Activated CD4-positive, alpha-beta memory T cell treated with anti-CD3 and anti-CD28 coated beads, Interleukin-2, amount 10 ng/mL, durations not matched to agents 7 days and 5 days (primary cell): ENCODE measurements around the gene SPTBN1. TPM values are rescaled to one million over a fixed set of nuclear protein-coding genes. Genes with fewer than 3 reads are reported as not detected.

ENCODE experiments used
- CTCF ChIA-PET: fragments of 350-600 bp; sonication (Branson Sonifier 250); formaldehyde crosslinking; loops from one replicate; lab custom pipeline; 2021; ENCODE audit warnings: antibody characterized with exemption, inconsistent platforms; lab: Charles Lee
- POLR2A ChIA-PET: fragments of 350-600 bp; sonication (Branson Sonifier 250); formaldehyde crosslinking; loops from one replicate; lab custom pipeline; 2021; ENCODE audit warnings: antibody characterized with exemption; lab: Charles Lee
- DNase-seq: peaks from one replicate; pipeline ENCODE4 v3.0.0-alpha.2; 2020
- H3K27ac Mint-ChIP-seq: one replicate; pipeline ENCODE4 v1.8.0; 2021; ENCODE audit warnings: mild to moderate bottlenecking, mixed read lengths
- H3K27me3 Mint-ChIP-seq: one replicate; pipeline ENCODE4 v1.8.0; 2021; ENCODE audit warnings: mixed read lengths
- H3K36me3 Mint-ChIP-seq: one replicate; pipeline ENCODE4 v1.8.0; 2021; ENCODE audit warnings: low read depth, mixed read lengths
- H3K4me1 Mint-ChIP-seq: one replicate; pipeline ENCODE4 v1.8.0; 2021; ENCODE audit warnings: mixed read lengths
- H3K4me3 Mint-ChIP-seq: one replicate; pipeline ENCODE4 v1.8.0; 2021; ENCODE audit warnings: mild to moderate bottlenecking, mixed read lengths
- H3K9me3 Mint-ChIP-seq: one replicate; pipeline ENCODE4 v1.8.0; 2021; ENCODE audit warnings: mixed read lengths
- total RNA-seq, 2 experiments: library from RNA; stranded (reverse); gene quantifications; one replicate each; pipeline ENCODE4 v1.2.3, GENCODE V29; 2021

SPTBN1 gene
- total RNA-seq, 2 experiments from 2014 or later, result 112 TPM

GRCh38 chr2:54610700-54611099 lies 154.6 kb downstream of the SPTBN1 start:
- Mint-ChIP-seq H3K9me3 (no peaks in the 10 kb centered on the region), H3K36me3 (peaks cover 38% of the 10 kb centered on the region), H3K27ac (no peak overlapping the region), H3K4me1 (peaks cover 34% of the 10 kb centered on the region), H3K27me3 (no peaks in the 10 kb centered on the region), H3K4me3 (no peak overlapping the region)
- CTCF ChIA-PET, result interaction anchor here (0.6 to 1.5 kb wide), 3 partner anchors 36 to 94 kb away, joined by 3 to 4 read pairs (median 3); no protein-coding TSS in a partner anchor
- POLR2A ChIA-PET, result interaction anchor here (0.9 kb wide), 1 partner anchor 55 kb away, joined by 3 read pairs; no protein-coding TSS in a partner anchor
- DNase-seq, result no peak

- POLR2A ChIA-PET, result interaction anchor here (1.4 kb wide), 1 partner anchor 52 kb away, joined by 4 read pairs; no protein-coding TSS in a partner anchor
- H3K9me3 Mint-ChIP-seq, result no peaks in the 10 kb centered on the region
- H3K27ac Mint-ChIP-seq, result no peak overlapping the region
- CTCF ChIA-PET, result interaction anchor here (1.1 to 1.5 kb wide), 2 partner anchors 37 to 93 kb away, joined by 3 read pairs; no protein-coding TSS in a partner anchor
- no peak overlapping the region for H3K4me3 Mint-ChIP-seq
- H3K4me1 Mint-ChIP-seq, result peaks cover 21% of the 10 kb centered on the region
- no peaks in the 10 kb centered on the region for H3K27me3 Mint-ChIP-seq
- DNase-seq, result no peak
- peaks cover 40% of the 10 kb centered on the region for H3K36me3 Mint-ChIP-seq
These were observed 155.9 kb downstream of the SPTBN1 start for GRCh38 chr2:54611830-54612545.

GRCh38 chr2:54613386-54613785 lies 157.3 kb downstream of the SPTBN1 start:
- CTCF ChIA-PET, result interaction anchor here (1.8 kb wide), 1 partner anchor 91 kb away, joined by 5 read pairs; no protein-coding TSS in a partner anchor
- no peak overlapping the region for H3K4me3 Mint-ChIP-seq
- H3K36me3 Mint-ChIP-seq, result peaks cover 51% of the 10 kb centered on the region
- H3K4me1 Mint-ChIP-seq, result peaks cover 23% of the 10 kb centered on the region
- no peaks in the 10 kb centered on the region for H3K9me3 Mint-ChIP-seq
- POLR2A ChIA-PET, result interaction anchor here (1.8 kb wide), 1 partner anchor 54 kb away, joined by 8 read pairs; no protein-coding TSS in a partner anchor
- no peaks in the 10 kb centered on the region for H3K27me3 Mint-ChIP-seq
- no peak overlapping the region for H3K27ac Mint-ChIP-seq
- no peak for DNase-seq

- Mint-ChIP-seq H3K27ac (no peak overlapping the region), H3K4me1 (peaks cover 26% of the 10 kb centered on the region), H3K9me3 (no peaks in the 10 kb centered on the region), H3K4me3 (no peak overlapping the region), H3K27me3 (no peaks in the 10 kb centered on the region), H3K36me3 (peaks cover 55% of the 10 kb centered on the region)
- DNase-seq, result no peak
- ChIA-PET POLR2A (interaction anchor here (0.6 to 1.8 kb wide), 2 partner anchors 42 to 55 kb away, joined by 4 to 8 read pairs; no protein-coding TSS in a partner anchor), CTCF (interaction anchor here (1.6 to 1.8 kb wide), 2 partner anchors 39 to 91 kb away, joined by 3 to 5 read pairs; no protein-coding TSS in a partner anchor)
These were observed 157.7 kb downstream of the SPTBN1 start for GRCh38 chr2:54613794-54614257.

DNA sequence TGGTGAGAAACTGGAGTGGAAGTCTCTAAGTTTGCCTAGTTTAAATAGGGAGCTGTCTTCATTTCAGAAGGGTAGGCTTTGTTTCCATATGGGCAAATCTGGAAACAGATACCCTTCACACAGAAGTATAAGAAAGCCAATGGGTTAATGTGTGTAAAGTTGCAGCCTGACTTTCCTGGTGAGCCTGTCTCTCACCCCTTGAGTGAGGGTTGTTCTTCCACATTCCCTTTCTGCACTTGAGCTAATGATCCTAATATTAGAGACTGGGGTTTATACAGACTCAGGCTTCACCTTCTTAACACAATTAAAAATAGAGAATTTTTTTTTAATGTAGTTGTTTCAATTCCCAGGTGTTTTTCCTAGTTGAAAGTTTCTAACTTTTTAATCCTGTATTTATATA lies 158.7 kb downstream of the SPTBN1 start:
- CTCF ChIA-PET, result interaction anchor here (1.6 kb wide), 1 partner anchor 40 kb away, joined by 3 read pairs; no protein-coding TSS in a partner anchor
- Mint-ChIP-seq H3K4me3 (no peak overlapping the region), H3K4me1 (peaks cover 28% of the 10 kb centered on the region), H3K9me3 (no peaks in the 10 kb centered on the region), H3K36me3 (peaks cover 61% of the 10 kb centered on the region), H3K27me3 (no peaks in the 10 kb centered on the region), H3K27ac (no peak overlapping the region)
- POLR2A ChIA-PET, result interaction anchor here (1.8 kb wide), 1 partner anchor 56 kb away, joined by 8 read pairs; no protein-coding TSS in a partner anchor
- no peak for DNase-seq

DNA sequence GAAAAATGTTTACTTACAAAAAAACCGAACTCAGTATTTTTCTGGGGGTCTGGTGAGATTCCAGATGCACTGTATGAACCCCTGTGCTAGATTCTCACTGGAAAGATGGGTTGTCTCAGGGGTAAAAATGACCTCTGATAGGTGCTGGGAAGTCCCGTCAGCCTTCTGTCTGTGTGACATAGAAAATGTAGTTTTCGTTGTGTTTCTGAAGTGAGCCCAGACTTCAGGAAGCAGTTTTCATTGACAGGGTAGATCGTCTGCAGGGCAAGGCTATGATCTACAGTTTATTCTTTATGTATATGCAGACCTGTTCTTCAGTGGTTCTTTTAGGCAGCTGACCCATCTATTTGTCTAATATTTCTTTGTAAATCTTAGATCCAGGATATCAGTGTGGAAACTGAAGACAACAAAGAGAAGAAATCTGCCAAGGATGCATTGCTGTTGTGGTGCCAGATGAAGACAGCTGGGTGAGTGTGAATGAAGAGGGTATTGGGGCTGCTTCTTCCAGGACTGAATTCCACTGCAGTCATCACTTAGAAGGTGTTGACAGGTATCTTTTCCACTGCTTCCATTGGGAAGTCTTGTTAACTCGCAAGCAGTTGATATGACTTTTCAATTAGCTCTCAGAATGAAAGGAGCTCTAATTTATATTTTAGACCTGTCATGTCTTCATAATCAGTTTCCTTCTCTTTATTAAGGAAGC lies 159.9 kb downstream of the SPTBN1 start:
- no peak for DNase-seq

DNA sequence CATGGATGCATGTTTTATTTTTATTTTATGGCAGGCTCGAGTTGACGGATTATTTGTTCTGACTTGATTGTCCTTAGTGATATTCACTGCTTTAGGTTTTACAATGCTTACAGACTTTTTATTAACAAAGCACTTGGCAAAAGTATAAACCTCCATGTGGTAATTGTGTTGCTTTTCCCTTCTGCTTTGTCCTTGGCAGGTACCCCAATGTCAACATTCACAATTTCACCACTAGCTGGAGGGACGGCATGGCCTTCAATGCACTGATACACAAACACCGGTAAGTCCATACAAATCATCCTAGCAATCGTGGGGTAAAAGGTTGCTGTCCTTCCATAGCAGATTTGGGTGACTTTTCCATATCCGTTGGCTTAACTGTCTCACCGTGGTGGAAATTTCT lies 161.3 kb downstream of the SPTBN1 start:
- ChIA-PET CTCF (interaction anchor here (1.0 to 1.4 kb wide), 4 partner anchors 11 to 48 kb away, joined by 3 to 4 read pairs (median 4); no protein-coding TSS in a partner anchor), POLR2A (interaction anchor here (1.6 to 2.1 kb wide), 2 partner anchors 11 to 62 kb away, joined by 3 to 5 read pairs; no protein-coding TSS in a partner anchor)
- Mint-ChIP-seq H3K36me3 (peaks cover 79% of the 10 kb centered on the region), H3K27me3 (no peaks in the 10 kb centered on the region), H3K4me3 (no peak overlapping the region), H3K9me3 (no peaks in the 10 kb centered on the region), H3K27ac (no peak overlapping the region), H3K4me1 (peaks cover 24% of the 10 kb centered on the region)
- DNase-seq, result no peak

More for the DNA sequence above, 159.9 kb downstream of the SPTBN1 start:
- H3K27ac Mint-ChIP-seq, result no peak overlapping the region
- H3K9me3 Mint-ChIP-seq, result no peaks in the 10 kb centered on the region
- H3K4me1 Mint-ChIP-seq, result peaks cover 24% of the 10 kb centered on the region
- ChIA-PET CTCF (interaction anchor here (1.1 to 1.4 kb wide), 4 partner anchors 10 to 92 kb away, joined by 3 to 4 read pairs (median 4); no protein-coding TSS in a partner anchor), POLR2A (interaction anchor here (1.0 kb wide), 1 partner anchor 57 kb away, joined by 3 read pairs; no protein-coding TSS in a partner anchor)
- H3K36me3 Mint-ChIP-seq, result peaks cover 73% of the 10 kb centered on the region
- no peak overlapping the region for H3K4me3 Mint-ChIP-seq
- no peaks in the 10 kb centered on the region for H3K27me3 Mint-ChIP-seq

GRCh38 chr2:54618646-54619565 lies 162.8 kb downstream of the SPTBN1 start:
- peaks cover 80% of the 10 kb centered on the region for H3K36me3 Mint-ChIP-seq
- ChIA-PET CTCF (interaction anchor here (1.0 to 1.3 kb wide), 2 partner anchors 13 to 47 kb away, joined by 3 to 4 read pairs; no protein-coding TSS in a partner anchor), POLR2A (interaction anchor here (0.6 to 2.1 kb wide), 5 partner anchors 12 to 61 kb away, joined by 3 to 5 read pairs (median 5); no protein-coding TSS in a partner anchor)
- H3K4me3 Mint-ChIP-seq, result no peak overlapping the region
- DNase-seq, result no peak
- H3K27me3 Mint-ChIP-seq, result no peaks in the 10 kb centered on the region
- no peaks in the 10 kb centered on the region for H3K9me3 Mint-ChIP-seq
- H3K27ac Mint-ChIP-seq, result no peak overlapping the region
- H3K4me1 Mint-ChIP-seq, result peaks cover 16% of the 10 kb centered on the region

DNA sequence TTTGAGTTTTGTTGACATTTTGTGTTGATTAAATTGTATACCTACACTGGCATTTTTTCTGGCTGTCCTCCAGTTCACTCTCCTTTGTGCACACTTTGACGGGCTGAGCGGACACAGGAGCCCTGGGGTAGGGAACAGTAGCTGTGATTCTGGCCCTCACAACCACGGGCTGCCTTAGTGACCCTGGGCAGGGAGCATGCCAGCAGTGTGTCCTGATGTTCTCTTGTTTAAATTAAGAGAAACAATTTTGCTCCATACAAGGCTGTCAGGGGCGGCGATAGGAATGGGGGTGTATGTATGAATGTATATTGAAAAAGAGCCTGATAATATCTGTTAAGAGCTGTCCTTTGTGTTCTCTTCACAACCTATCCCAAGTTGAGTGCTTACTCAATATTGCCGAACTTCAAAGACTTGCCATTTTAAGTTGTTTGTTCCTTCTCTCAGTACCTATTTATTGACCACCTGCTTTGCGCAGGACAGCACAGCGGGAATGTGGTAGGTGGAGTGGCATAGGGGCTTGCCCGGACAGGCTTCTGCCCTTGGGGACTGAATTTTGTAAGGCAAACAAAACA lies 163.6 kb downstream of the SPTBN1 start:
- H3K4me1 Mint-ChIP-seq, result peaks cover 14% of the 10 kb centered on the region
- no peak for DNase-seq
- POLR2A ChIA-PET, result interaction anchor here (1.0 to 2.1 kb wide), 3 partner anchors 13 to 145 kb away, joined by 3 to 5 read pairs (median 4); no protein-coding TSS in a partner anchor
- peaks cover 83% of the 10 kb centered on the region for H3K36me3 Mint-ChIP-seq
- no peak overlapping the region for H3K27ac Mint-ChIP-seq
- no peak overlapping the region for H3K4me3 Mint-ChIP-seq
- CTCF ChIA-PET, result interaction anchor here (0.9 kb wide), 1 partner anchor 39 kb away, joined by 3 read pairs; no protein-coding TSS in a partner anchor
- no peaks in the 10 kb centered on the region for H3K27me3 Mint-ChIP-seq
- no peaks in the 10 kb centered on the region for H3K9me3 Mint-ChIP-seq

DNA sequence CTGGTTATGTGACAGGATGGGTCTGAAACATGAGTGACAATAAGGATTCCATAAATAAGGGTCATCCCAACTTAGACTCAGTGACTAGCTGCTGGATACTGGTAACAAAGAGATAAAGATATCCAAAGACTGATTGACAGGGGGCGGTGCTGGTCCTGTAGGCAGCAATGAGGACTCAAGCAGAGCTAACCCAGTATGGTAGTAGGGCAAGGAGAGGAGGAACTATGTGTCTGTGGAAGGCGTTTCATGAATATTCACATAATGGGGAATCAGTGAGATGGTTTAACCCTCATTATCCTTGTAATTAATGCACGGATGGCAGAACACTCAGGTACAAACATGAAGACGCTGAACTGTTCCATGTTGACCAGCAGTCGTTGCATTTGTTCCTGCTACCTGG lies 164.8 kb downstream of the SPTBN1 start:
- no peak for DNase-seq
- Mint-ChIP-seq H3K4me3 (no peak overlapping the region), H3K4me1 (peaks cover 14% of the 10 kb centered on the region), H3K9me3 (no peaks in the 10 kb centered on the region), H3K27me3 (no peaks in the 10 kb centered on the region), H3K27ac (no peak overlapping the region), H3K36me3 (peaks cover 82% of the 10 kb centered on the region)
- ChIA-PET POLR2A (interaction anchor here (1.1 to 1.9 kb wide), 2 partner anchors 62 to 146 kb away, joined by 3 to 6 read pairs; no protein-coding TSS in a partner anchor), CTCF (interaction anchor here (0.9 to 1.2 kb wide), 2 partner anchors 12 to 37 kb away, joined by 3 to 4 read pairs; no protein-coding TSS in a partner anchor)

DNA sequence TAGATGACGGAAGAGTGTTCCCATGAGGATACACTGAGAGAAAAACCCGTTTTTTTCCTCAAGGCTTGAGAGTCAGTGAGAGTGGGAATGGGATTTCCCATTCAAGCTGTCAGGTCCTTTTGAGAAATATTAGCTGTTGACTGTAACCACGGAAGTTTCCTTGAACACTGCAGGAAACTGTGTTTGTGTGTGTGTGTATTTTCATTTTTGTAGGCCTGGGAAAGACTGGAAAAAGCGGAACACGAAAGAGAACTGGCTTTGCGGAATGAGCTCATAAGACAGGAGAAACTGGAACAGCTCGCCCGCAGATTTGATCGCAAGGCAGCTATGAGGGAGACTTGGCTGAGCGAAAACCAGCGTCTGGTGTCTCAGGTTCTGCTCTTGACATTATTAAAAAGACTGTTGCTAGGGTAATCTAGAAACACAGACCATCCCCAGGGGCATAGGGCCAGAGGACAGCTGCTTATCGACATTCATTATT lies 168.5 kb downstream of the SPTBN1 start:
- no peaks in the 10 kb centered on the region for H3K27me3 Mint-ChIP-seq

More for the DNA sequence above, 168.5 kb downstream of the SPTBN1 start:
- ChIA-PET POLR2A (interaction anchor here (1.3 to 1.4 kb wide), 2 partner anchors 65 to 70 kb away, joined by 3 to 7 read pairs; no protein-coding TSS in a partner anchor), CTCF (interaction anchor here (0.7 to 2.3 kb wide), 10 partner anchors 9 to 481 kb away, joined by 3 to 10 read pairs (median 4); no protein-coding TSS in a partner anchor)
- Mint-ChIP-seq H3K36me3 (peaks cover 82% of the 10 kb centered on the region), H3K27ac (no peak overlapping the region), H3K4me3 (no peak overlapping the region), H3K4me1 (no peaks in the 10 kb centered on the region), H3K9me3 (no peaks in the 10 kb centered on the region)
- DNase-seq, result no peak
